Measurements from ENCODE around the gene ELK3. TPM values are rescaled to one million over a fixed set of nuclear protein-coding genes. Genes with fewer than 3 reads are reported as not detected.

Gene ELK3
- total and polyA plus RNA-seq, 2 of the 13 experiments (the other 11 are each of a cell fraction or from before 2014, with no cell fraction given), result 2.9 to 3.2 TPM

- peak; percentile 30; the same call in 1 of the 2 replicates for TF ChIP-seq THAP9 (CRISPR knock-in tag; IDR thresholded peaks at IDR 0.05; ENCODE audit: borderline replicate concordance)
- no peak for TF ChIP-seq PLSCR1 (CRISPR knock-in tag; IDR thresholded peaks at IDR 0.05; ENCODE audit: borderline replicate concordance)
- TF ChIP-seq LCORL (IDR thresholded peaks at IDR 0.05), result no peak
- 0 out of 2 replicates have a peak, but pooled peaks have one; percentile 22 for TF ChIP-seq LCORL (CRISPR knock-in tag; IDR thresholded peaks at IDR 0.05)
- TF ChIP-seq MTA3 (CRISPR knock-in tag; IDR thresholded peaks at IDR 0.05), result no peak
- TF ChIP-seq ZNF296 (CRISPR knock-in tag; conservative IDR thresholded peaks at IDR 0.05), result no peak
- no peak for TF ChIP-seq ZNF549 (CRISPR knock-in tag; IDR thresholded peaks at IDR 0.05)
- no peak for TF ChIP-seq BRCA1 (CRISPR knock-in tag; IDR thresholded peaks at IDR 0.05)
- no peak for TF ChIP-seq IRX3 (CRISPR knock-in tag; IDR thresholded peaks at IDR 0.05; ENCODE audit: borderline replicate concordance, low read depth)
- TF ChIP-seq MIER2 (CRISPR knock-in tag; IDR thresholded peaks at IDR 0.05), result 0 out of 2 replicates have a peak, but pooled peaks have one; percentile 11
- TF ChIP-seq THAP11 (CRISPR knock-in tag; IDR thresholded peaks at IDR 0.05), result 0 out of 2 replicates have a peak, but pooled peaks have one; percentile 22
- TF ChIP-seq NFAT5 (CRISPR knock-in tag; IDR thresholded peaks at IDR 0.05), result no peak
- peak; percentile 82; the same call in 1 of the 2 replicates for TF ChIP-seq ESRRA (CRISPR knock-in tag; IDR thresholded peaks at IDR 0.05; ENCODE audit: low read depth)
- no peak for TF ChIP-seq JUND (CRISPR knock-in tag; IDR thresholded peaks at IDR 0.05)
- no peak for TF ChIP-seq MNT (IDR thresholded peaks at IDR 0.05)
- no peak for TF ChIP-seq GTF3A (CRISPR knock-in tag; conservative IDR thresholded peaks at IDR 0.05)
- TF ChIP-seq ZNF235 (CRISPR knock-in tag; IDR thresholded peaks at IDR 0.05; ENCODE audit: borderline replicate concordance), result no peak
- peak; percentile 89; the same call in 1 of the 2 replicates for TF ChIP-seq ZNF264 (CRISPR knock-in tag; IDR thresholded peaks at IDR 0.05)
- no peak for TF ChIP-seq ERF (CRISPR knock-in tag; IDR thresholded peaks at IDR 0.05)
- TF ChIP-seq TFDP2 (CRISPR knock-in tag; IDR thresholded peaks at IDR 0.05), result no peak
These were observed 31.8 kb downstream of the ELK3 start (continued) for GRCh38 chr12:96225994-96226399.

Measured in HepG2 (cell line).